ENCODE data around the gene SESTD1. TPM values are rescaled to one million over a fixed set of nuclear protein-coding genes. Genes with fewer than 3 reads are reported as not detected.

The SESTD1 gene
- total RNA-seq, 2 experiments from 2014 or later, result 8.7 to 10.2 TPM

GRCh38 chr2:179186126-179186525 lies 78.5 kb downstream of the SESTD1 start:
- H3K36me3 ChIP-seq (ENCODE audit: insufficient read depth, low read length), result no peaks in the 10 kb centered on the region
- CTCF ChIA-PET, result interaction anchor here (0.6 kb wide), 1 partner anchor 160 kb away, joined by 4 read pairs; no protein-coding TSS in a partner anchor
- H3K4me1 ChIP-seq (ENCODE audit: insufficient read depth, low read length), result no peaks in the 10 kb centered on the region

GRCh38 chr2:179184610-179185009 lies 80.0 kb downstream of the SESTD1 start:
- no peak for DNase-seq

More at GRCh38 chr2:179186126-179186525, 78.5 kb downstream of the SESTD1 start:
- Mint-ChIP-seq H3K4me1 (ENCODE audit: low read depth) (no peaks in the 10 kb centered on the region), H3K9me3 (peaks cover 6% of the 10 kb centered on the region), H3K27ac (no peak overlapping the region), H3K27me3 (no peaks in the 10 kb centered on the region), H3K36me3 (ENCODE audit: low read depth) (peaks cover 39% of the 10 kb centered on the region), H3K4me3 (no peak overlapping the region)
- intact Hi-C loops (cut with DNase I, micrococcal nuclease), result no loop called here
- POLR2A ChIA-PET, result no interaction called here
- TF ChIP-seq CTCF (IDR thresholded peaks at IDR 0.05), result no peak
- Histone ChIP-seq H3K9me3 (ENCODE audit: control insufficient read depth in 1 of 2, insufficient read depth in 1 of 2, low read length in 2 of 2) (no peaks in the 10 kb centered on the region), H3K4me3 (ENCODE audit: low read length) (no peak overlapping the region), H3K27me3 (ENCODE audit: control insufficient read depth in 1 of 2, insufficient read depth in 2 of 2, low read length in 2 of 2) (no peaks in the 10 kb centered on the region), H3K27ac (ENCODE audit: low read depth in 1 of 2, low read length in 2 of 2) (no peak overlapping the region)
- ATAC-seq (ENCODE audit: poor library complexity) (no peak), DNase-seq (no peak)

GRCh38 chr2:179181002-179181401 lies 83.6 kb downstream of the SESTD1 start:
- DNase-seq, result no peak
- Mint-ChIP-seq H3K27ac (no peak overlapping the region), H3K9me3 (no peaks in the 10 kb centered on the region), H3K4me3 (no peak overlapping the region), H3K27me3 (no peaks in the 10 kb centered on the region), H3K4me1 (ENCODE audit: low read depth) (no peaks in the 10 kb centered on the region), H3K36me3 (ENCODE audit: low read depth) (peaks cover under 1% of the 10 kb centered on the region)
- no peak overlapping the region for H3K4me3 ChIP-seq (ENCODE audit: low read length)
- no peaks in the 10 kb centered on the region for H3K27me3 ChIP-seq (ENCODE audit: control insufficient read depth in 1 of 2, insufficient read depth in 2 of 2, low read length in 2 of 2)
- POLR2A ChIA-PET, result no interaction called here
- intact Hi-C loops (cut with DNase I, micrococcal nuclease), result no loop called here
- ATAC-seq (ENCODE audit: poor library complexity), result no peak
- H3K27ac ChIP-seq (ENCODE audit: low read depth in 1 of 2, low read length in 2 of 2), result no peak overlapping the region
- no peaks in the 10 kb centered on the region for H3K9me3 ChIP-seq (ENCODE audit: control insufficient read depth in 1 of 2, insufficient read depth in 1 of 2, low read length in 2 of 2)
- CTCF ChIA-PET, result no interaction called here
- no peaks in the 10 kb centered on the region for H3K4me1 ChIP-seq (ENCODE audit: insufficient read depth, low read length)
- no peaks in the 10 kb centered on the region for H3K36me3 ChIP-seq (ENCODE audit: insufficient read depth, low read length)
- no peak for TF ChIP-seq CTCF (IDR thresholded peaks at IDR 0.05)

More at GRCh38 chr2:179184610-179185009, 80.0 kb downstream of the SESTD1 start:
- Histone ChIP-seq H3K27ac (ENCODE audit: low read depth in 1 of 2, low read length in 2 of 2) (no peak overlapping the region), H3K36me3 (ENCODE audit: insufficient read depth, low read length) (no peaks in the 10 kb centered on the region), H3K4me1 (ENCODE audit: insufficient read depth, low read length) (no peaks in the 10 kb centered on the region), H3K4me3 (ENCODE audit: low read length) (no peak overlapping the region), H3K27me3 (ENCODE audit: control insufficient read depth in 1 of 2, insufficient read depth in 2 of 2, low read length in 2 of 2) (no peaks in the 10 kb centered on the region), H3K9me3 (ENCODE audit: control insufficient read depth in 1 of 2, insufficient read depth in 1 of 2, low read length in 2 of 2) (no peaks in the 10 kb centered on the region)
- Mint-ChIP-seq H3K9me3 (peaks cover 5% of the 10 kb centered on the region), H3K27ac (no peak overlapping the region), H3K4me3 (no peak overlapping the region), H3K4me1 (ENCODE audit: low read depth) (no peaks in the 10 kb centered on the region), H3K27me3 (no peaks in the 10 kb centered on the region), H3K36me3 (ENCODE audit: low read depth) (peaks cover 29% of the 10 kb centered on the region)
- intact Hi-C loops (cut with DNase I, micrococcal nuclease), result no loop called here
- no peak for ATAC-seq (ENCODE audit: poor library complexity)
- TF ChIP-seq CTCF (IDR thresholded peaks at IDR 0.05), result no peak
- CTCF ChIA-PET, result no interaction called here
- POLR2A ChIA-PET, result no interaction called here

Data from CD4-positive, alpha-beta T cell (primary cell).